HEK293T (cell line): ENCODE results near the gene NIPSNAP3A.

Experiments
- ARNT ChIP-seq: fragments of 450-650 bp; IDR thresholded peaks from 2 replicates; pipeline ENCODE4 v1.6.1; 2017; ENCODE audit warnings: mild to moderate bottlenecking
- BHLHE40 ChIP-seq: fragments of 450-650 bp; IDR thresholded peaks from 2 replicates; pipeline ENCODE4 v1.6.1; 2016; ENCODE audit warnings: mild to moderate bottlenecking, moderate library complexity, borderline replicate concordance
- FOXA1 ChIP-seq: fragments of 450-650 bp; IDR thresholded peaks from 2 replicates; pipeline ENCODE4 v1.6.1; 2016; ENCODE audit warnings: mild to moderate bottlenecking
- LEF1 ChIP-seq: fragments of 450-650 bp; IDR thresholded peaks from 2 replicates; pipeline ENCODE4 v1.6.1; 2017; ENCODE audit warnings: mild to moderate bottlenecking, borderline replicate concordance
- NFRKB ChIP-seq: fragments of 450-650 bp; IDR thresholded peaks from 2 replicates; pipeline ENCODE4 v1.6.1; 2016; ENCODE audit warnings: mild to moderate bottlenecking, moderate library complexity
- PKNOX1 ChIP-seq: fragments of 450-650 bp; IDR thresholded peaks from 2 replicates; pipeline ENCODE4 v1.6.1; 2016
- SP1 ChIP-seq: fragments of 450-650 bp; IDR thresholded peaks from 2 replicates; pipeline ENCODE4 v1.6.1; 2017
- SUZ12 ChIP-seq: fragments of 450-650 bp; IDR thresholded peaks from 2 replicates; pipeline ENCODE4 v1.6.1; 2016; ENCODE audit warnings: mild to moderate bottlenecking
- TARDBP ChIP-seq: fragments of 450-650 bp; IDR thresholded peaks from 2 replicates; pipeline ENCODE4 v1.6.1; 2016
- ZNF384 ChIP-seq: fragments of 450-650 bp; IDR thresholded peaks from 2 replicates; pipeline ENCODE4 v1.6.1; 2016

- no peak for TF ChIP-seq PKNOX1
- no peak for TF ChIP-seq TARDBP
- no peak for TF ChIP-seq ZNF384
- no peak for TF ChIP-seq BHLHE40
- TF ChIP-seq SP1 = no peak
- TF ChIP-seq ARNT = no peak
- TF ChIP-seq NFRKB = no peak
- TF ChIP-seq LEF1 = no peak
- TF ChIP-seq FOXA1 = no peak
- TF ChIP-seq SUZ12 = no peak
Observed at GRCh38 chr9:104743376-104743985, 4.0 kb upstream of the NIPSNAP3A start.
